ENCODE data around the gene ZNF417. TPM values are rescaled to one million over a fixed set of nuclear protein-coding genes. Genes with fewer than 3 reads are reported as not detected.

Gene ZNF417
- total RNA-seq, 1 experiment from 2014 or later = 22.8 TPM

DNA sequence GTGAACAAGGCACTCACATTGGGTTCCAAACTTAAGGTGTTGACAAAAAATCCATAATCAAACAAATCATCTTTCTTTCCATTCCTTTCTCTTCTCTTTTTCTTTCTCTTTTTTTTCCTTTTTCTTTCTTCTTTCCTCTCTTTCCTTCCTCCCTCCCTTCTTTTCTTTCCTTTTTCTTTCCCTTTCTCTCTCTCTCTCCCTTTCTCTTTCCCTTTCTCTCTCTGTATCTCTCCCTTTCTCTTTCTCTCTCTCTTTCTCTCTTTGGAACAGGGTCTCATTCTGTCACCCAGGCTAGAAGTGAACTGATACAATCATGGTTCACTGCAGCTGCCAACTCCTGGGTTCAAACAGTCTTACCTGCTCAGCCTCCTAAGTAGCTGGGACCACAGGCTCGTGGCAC, 45.4 kb upstream of the ZNF417 start:
- no peak overlapping the region for H3K4me3 ChIP-seq (ENCODE audit: low read depth in 2 of 2, low read length in 2 of 2)
- no peaks in the 10 kb centered on the region for H3K27me3 ChIP-seq (ENCODE audit: control insufficient read depth, insufficient read depth, low read length)
- POLR2A ChIA-PET = no interaction called here
- intact Hi-C loops (cut with micrococcal nuclease; ENCODE audit: unreplicated experiment) = no loop called here
- DNase-seq (ENCODE audit: low read depth, low spot score) = no peak
- no peaks in the 10 kb centered on the region for H3K36me3 ChIP-seq (ENCODE audit: control insufficient read depth, insufficient read depth, low read length)
- CTCF ChIA-PET = no interaction called here
- H3K9me3 ChIP-seq (ENCODE audit: control insufficient read depth, insufficient read depth, low read depth, low read length) = peaks cover 20% of the 10 kb centered on the region; the same call in 1 of the 2 replicates
- BruUV-seq (replicated peaks) = no TSS peak
- in situ Hi-C loops (cut with HindIII; ENCODE audit: low pct_unique_long_range_greater_than_20kb, low sequenced_read_pairs) = no loop called here
- H3K4me1 ChIP-seq (ENCODE audit: control insufficient read depth, insufficient read depth, low read length) = no peaks in the 10 kb centered on the region
- H3K27ac ChIP-seq (ENCODE audit: low read length) = no peak overlapping the region
- no peak for ATAC-seq
- TF ChIP-seq, protein P1, sequence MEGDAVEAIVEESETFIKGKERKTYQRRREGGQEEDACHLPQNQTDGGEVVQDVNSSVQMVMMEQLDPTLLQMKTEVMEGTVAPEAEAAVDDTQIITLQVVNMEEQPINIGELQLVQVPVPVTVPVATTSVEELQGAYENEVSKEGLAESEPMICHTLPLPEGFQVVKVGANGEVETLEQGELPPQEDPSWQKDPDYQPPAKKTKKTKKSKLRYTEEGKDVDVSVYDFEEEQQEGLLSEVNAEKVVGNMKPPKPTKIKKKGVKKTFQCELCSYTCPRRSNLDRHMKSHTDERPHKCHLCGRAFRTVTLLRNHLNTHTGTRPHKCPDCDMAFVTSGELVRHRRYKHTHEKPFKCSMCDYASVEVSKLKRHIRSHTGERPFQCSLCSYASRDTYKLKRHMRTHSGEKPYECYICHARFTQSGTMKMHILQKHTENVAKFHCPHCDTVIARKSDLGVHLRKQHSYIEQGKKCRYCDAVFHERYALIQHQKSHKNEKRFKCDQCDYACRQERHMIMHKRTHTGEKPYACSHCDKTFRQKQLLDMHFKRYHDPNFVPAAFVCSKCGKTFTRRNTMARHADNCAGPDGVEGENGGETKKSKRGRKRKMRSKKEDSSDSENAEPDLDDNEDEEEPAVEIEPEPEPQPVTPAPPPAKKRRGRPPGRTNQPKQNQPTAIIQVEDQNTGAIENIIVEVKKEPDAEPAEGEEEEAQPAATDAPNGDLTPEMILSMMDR (IDR thresholded peaks at IDR 0.05) = no peak
- TF ChIP-seq POLR2AphosphoS5 (IDR thresholded peaks at IDR 0.05; ENCODE audit: low read depth, low read length) (no peak), TCF7L2 (IDR thresholded peaks at IDR 0.05; ENCODE audit: low read depth, low read length) (no peak), SIN3A (IDR thresholded peaks at IDR 0.05; ENCODE audit: borderline replicate concordance, insufficient read depth, low read depth, low read length) (no peak)
- TF ChIP-seq, protein P2, sequence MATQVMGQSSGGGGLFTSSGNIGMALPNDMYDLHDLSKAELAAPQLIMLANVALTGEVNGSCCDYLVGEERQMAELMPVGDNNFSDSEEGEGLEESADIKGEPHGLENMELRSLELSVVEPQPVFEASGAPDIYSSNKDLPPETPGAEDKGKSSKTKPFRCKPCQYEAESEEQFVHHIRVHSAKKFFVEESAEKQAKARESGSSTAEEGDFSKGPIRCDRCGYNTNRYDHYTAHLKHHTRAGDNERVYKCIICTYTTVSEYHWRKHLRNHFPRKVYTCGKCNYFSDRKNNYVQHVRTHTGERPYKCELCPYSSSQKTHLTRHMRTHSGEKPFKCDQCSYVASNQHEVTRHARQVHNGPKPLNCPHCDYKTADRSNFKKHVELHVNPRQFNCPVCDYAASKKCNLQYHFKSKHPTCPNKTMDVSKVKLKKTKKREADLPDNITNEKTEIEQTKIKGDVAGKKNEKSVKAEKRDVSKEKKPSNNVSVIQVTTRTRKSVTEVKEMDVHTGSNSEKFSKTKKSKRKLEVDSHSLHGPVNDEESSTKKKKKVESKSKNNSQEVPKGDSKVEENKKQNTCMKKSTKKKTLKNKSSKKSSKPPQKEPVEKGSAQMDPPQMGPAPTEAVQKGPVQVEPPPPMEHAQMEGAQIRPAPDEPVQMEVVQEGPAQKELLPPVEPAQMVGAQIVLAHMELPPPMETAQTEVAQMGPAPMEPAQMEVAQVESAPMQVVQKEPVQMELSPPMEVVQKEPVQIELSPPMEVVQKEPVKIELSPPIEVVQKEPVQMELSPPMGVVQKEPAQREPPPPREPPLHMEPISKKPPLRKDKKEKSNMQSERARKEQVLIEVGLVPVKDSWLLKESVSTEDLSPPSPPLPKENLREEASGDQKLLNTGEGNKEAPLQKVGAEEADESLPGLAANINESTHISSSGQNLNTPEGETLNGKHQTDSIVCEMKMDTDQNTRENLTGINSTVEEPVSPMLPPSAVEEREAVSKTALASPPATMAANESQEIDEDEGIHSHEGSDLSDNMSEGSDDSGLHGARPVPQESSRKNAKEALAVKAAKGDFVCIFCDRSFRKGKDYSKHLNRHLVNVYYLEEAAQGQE (IDR thresholded peaks at IDR 0.05; ENCODE audit: insufficient read depth in 1 of 2, low read depth in 2 of 2, low read length in 1 of 2) = no peak

DNA sequence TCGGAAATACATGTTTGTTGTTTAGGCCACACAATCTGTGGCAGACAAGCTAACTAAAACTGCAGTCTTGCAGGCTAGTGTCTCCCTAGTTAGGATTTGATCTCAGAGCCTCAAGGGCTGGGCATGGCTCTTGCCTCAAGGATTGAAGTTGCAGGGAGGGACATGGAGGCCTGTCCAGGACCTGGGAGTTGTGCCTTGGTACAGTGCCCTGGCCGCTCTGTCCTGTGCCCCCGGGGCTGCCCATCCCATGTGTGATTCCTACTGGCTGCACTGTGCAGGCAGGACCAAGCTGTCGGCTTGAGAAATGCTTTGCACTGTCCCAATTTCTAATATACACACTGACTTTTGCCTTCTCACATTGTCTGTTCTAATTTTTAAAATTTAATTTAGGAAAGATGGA, 38.6 kb upstream of the ZNF417 start:
- BruUV-seq (replicated peaks) = no TSS peak
- no peak overlapping the region for H3K4me3 ChIP-seq (ENCODE audit: low read depth in 2 of 2, low read length in 2 of 2)
- intact Hi-C loops (cut with micrococcal nuclease; ENCODE audit: unreplicated experiment) = no loop called here
- no peak overlapping the region for H3K27ac ChIP-seq (ENCODE audit: low read length)
- ATAC-seq = no peak
- no peak for DNase-seq (ENCODE audit: low read depth, low spot score)
- no peaks in the 10 kb centered on the region for H3K27me3 ChIP-seq (ENCODE audit: control insufficient read depth, insufficient read depth, low read length)
- CTCF ChIA-PET = no interaction called here
- peaks cover 21% of the 10 kb centered on the region; the same call in 1 of the 2 replicates for H3K9me3 ChIP-seq (ENCODE audit: control insufficient read depth, insufficient read depth, low read depth, low read length)
- TF ChIP-seq TCF7L2 (IDR thresholded peaks at IDR 0.05; ENCODE audit: low read depth, low read length) (no peak), POLR2AphosphoS5 (IDR thresholded peaks at IDR 0.05; ENCODE audit: low read depth, low read length) (no peak), SIN3A (IDR thresholded peaks at IDR 0.05; ENCODE audit: borderline replicate concordance, insufficient read depth, low read depth, low read length) (no peak)
- TF ChIP-seq, protein P2 (IDR thresholded peaks at IDR 0.05; ENCODE audit: insufficient read depth in 1 of 2, low read depth in 2 of 2, low read length in 1 of 2) = no peak
- TF ChIP-seq, protein P1 (IDR thresholded peaks at IDR 0.05) = no peak
- in situ Hi-C loops (cut with HindIII; ENCODE audit: low pct_unique_long_range_greater_than_20kb, low sequenced_read_pairs) = no loop called here
- no peaks in the 10 kb centered on the region for H3K36me3 ChIP-seq (ENCODE audit: control insufficient read depth, insufficient read depth, low read length)
- POLR2A ChIA-PET = no interaction called here
- H3K4me1 ChIP-seq (ENCODE audit: control insufficient read depth, insufficient read depth, low read length) = no peaks in the 10 kb centered on the region

Data from Panc1 (cell line).